ENCODE data around the gene TEX2.

GRCh38 chr17:64254755-64255154 is 8.3 kb downstream of the TEX2 start:
- TF ChIP-seq, protein P1, sequence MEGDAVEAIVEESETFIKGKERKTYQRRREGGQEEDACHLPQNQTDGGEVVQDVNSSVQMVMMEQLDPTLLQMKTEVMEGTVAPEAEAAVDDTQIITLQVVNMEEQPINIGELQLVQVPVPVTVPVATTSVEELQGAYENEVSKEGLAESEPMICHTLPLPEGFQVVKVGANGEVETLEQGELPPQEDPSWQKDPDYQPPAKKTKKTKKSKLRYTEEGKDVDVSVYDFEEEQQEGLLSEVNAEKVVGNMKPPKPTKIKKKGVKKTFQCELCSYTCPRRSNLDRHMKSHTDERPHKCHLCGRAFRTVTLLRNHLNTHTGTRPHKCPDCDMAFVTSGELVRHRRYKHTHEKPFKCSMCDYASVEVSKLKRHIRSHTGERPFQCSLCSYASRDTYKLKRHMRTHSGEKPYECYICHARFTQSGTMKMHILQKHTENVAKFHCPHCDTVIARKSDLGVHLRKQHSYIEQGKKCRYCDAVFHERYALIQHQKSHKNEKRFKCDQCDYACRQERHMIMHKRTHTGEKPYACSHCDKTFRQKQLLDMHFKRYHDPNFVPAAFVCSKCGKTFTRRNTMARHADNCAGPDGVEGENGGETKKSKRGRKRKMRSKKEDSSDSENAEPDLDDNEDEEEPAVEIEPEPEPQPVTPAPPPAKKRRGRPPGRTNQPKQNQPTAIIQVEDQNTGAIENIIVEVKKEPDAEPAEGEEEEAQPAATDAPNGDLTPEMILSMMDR (IDR thresholded peaks at IDR 0.05) = no peak
- TF ChIP-seq POLR2A (IDR thresholded peaks at IDR 0.05) (no peak), POLR2AphosphoS5 (IDR thresholded peaks at IDR 0.05) (no peak)
